HEK293 (cell line): ENCODE measurements around the gene PCDH1.

ENCODE experiments used
- CTCF ChIP-seq: fragments of 450-650 bp; formaldehyde crosslinking; IDR thresholded peaks from 2 replicates; pipeline ENCODE4 v1.5.1; 2016; ENCODE audit warnings: missing biosample characterization, missing genetic modification characterization
- ZSCAN16 ChIP-seq: fragments of 450-650 bp; formaldehyde crosslinking; IDR thresholded peaks from 2 replicates; pipeline ENCODE4 v1.5.1; 2016; ENCODE audit warnings: missing biosample characterization, missing genetic modification characterization

GRCh38 chr5:141867651-141868050 is 10.6 kb downstream of the PCDH1 start:
- TF ChIP-seq CTCF (tag by site-specific recombination) (no peak), ZSCAN16 (tag by site-specific recombination) (no peak)
